Measurements from ENCODE around the gene SYT5.
"Not testable (repeated sequence)": the region's sequence is repeated elsewhere in the genome, so short reads cannot be mapped to it uniquely, and the experiment has no call there.

DNA sequence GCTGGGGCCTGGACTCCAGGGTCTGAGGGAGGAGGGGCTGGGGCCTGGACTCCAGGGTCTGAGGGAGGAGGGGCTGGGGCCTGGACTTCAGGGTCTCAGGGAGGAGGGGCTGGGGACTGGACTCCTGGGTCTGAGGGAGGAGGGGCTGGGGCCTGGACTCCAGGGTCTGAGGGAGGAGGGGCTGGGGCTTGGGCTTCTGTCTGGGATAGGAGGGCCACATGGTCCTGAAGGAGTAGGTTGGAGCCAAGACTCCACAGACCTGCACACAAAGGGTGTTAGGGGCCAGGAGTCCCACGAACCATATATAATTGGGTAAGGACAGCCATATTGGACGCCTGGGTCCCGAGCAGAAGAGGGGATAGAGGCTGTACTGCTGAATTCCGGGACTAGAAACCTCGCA is 24.3 kb downstream of the SYT5 start:
- TF ChIP-seq, protein P1, sequence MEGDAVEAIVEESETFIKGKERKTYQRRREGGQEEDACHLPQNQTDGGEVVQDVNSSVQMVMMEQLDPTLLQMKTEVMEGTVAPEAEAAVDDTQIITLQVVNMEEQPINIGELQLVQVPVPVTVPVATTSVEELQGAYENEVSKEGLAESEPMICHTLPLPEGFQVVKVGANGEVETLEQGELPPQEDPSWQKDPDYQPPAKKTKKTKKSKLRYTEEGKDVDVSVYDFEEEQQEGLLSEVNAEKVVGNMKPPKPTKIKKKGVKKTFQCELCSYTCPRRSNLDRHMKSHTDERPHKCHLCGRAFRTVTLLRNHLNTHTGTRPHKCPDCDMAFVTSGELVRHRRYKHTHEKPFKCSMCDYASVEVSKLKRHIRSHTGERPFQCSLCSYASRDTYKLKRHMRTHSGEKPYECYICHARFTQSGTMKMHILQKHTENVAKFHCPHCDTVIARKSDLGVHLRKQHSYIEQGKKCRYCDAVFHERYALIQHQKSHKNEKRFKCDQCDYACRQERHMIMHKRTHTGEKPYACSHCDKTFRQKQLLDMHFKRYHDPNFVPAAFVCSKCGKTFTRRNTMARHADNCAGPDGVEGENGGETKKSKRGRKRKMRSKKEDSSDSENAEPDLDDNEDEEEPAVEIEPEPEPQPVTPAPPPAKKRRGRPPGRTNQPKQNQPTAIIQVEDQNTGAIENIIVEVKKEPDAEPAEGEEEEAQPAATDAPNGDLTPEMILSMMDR (conservative IDR thresholded peaks at IDR 0.05): not testable (repeated sequence)
- not testable (repeated sequence) for TF ChIP-seq EZH2 (IDR thresholded peaks at IDR 0.05; ENCODE audit: low read depth)

Data from PC-9 (cell line).